Esophagus squamous epithelium (tissue), 4 donors: Measurements from ENCODE around the gene TRIM47.

Source experiments
- POLR2A ChIP-seq, 4 donors: fragments of 450-650 bp; IDR thresholded peaks; one replicate each; pipeline ENCODE4 v1.6.1; 2017; ENCODE audit warnings: antibody characterized with exemption in 4 of 4, mild to moderate bottlenecking in 4 of 4, moderate library complexity in 3 of 4
- TF ChIP-seq, protein P1 (sequence below), 6 experiments: fragments of 450-650 bp in 4 of 6; fragments of 200-600 bp in 2 of 6; sonication (generic) in 2 of 6; IDR thresholded peaks; one replicate each; pipeline ENCODE4 v1.5.1; 2016 to 2019; ENCODE audit warnings: antibody characterized with exemption in 6 of 6, mild to moderate bottlenecking in 4 of 6, moderate library complexity in 4 of 6

DNA sequence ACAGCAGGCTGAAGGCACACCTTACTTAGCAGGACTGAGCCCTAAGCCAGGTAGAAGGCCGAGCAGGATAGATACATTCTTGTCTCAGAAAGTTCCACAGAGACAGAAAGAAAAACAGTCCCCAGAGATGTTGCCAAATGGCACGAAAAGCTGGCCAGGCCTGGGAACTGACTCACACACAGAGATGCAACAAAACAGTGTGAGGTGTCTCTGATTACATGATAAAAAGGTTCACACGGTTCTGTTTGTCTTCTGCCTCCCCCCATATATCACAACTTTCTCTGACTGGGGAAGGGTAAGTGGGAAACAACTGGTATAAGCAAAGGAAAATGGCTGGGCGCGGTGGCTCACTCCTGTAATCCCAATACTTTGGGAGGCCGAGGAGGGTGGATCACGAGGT, 24.9 kb downstream of the TRIM47 start:
- TF ChIP-seq POLR2A (IDR thresholded peaks at IDR 0.05): no peak
- TF ChIP-seq, protein P1, sequence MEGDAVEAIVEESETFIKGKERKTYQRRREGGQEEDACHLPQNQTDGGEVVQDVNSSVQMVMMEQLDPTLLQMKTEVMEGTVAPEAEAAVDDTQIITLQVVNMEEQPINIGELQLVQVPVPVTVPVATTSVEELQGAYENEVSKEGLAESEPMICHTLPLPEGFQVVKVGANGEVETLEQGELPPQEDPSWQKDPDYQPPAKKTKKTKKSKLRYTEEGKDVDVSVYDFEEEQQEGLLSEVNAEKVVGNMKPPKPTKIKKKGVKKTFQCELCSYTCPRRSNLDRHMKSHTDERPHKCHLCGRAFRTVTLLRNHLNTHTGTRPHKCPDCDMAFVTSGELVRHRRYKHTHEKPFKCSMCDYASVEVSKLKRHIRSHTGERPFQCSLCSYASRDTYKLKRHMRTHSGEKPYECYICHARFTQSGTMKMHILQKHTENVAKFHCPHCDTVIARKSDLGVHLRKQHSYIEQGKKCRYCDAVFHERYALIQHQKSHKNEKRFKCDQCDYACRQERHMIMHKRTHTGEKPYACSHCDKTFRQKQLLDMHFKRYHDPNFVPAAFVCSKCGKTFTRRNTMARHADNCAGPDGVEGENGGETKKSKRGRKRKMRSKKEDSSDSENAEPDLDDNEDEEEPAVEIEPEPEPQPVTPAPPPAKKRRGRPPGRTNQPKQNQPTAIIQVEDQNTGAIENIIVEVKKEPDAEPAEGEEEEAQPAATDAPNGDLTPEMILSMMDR (IDR thresholded peaks at IDR 0.05): no peak
